T-helper 1 cell treated with Interleukin-12 subunit alpha and Interleukin-12 subunit beta and Interleukin-4 antibody, amounts not matched to agents 30 ng/mL and 1 ng/mL, for 36 hours (primary cell): Measurements from ENCODE around the gene FCHO2. TPM values are rescaled to one million over a fixed set of nuclear protein-coding genes. Genes with fewer than 3 reads are reported as not detected.
"Not testable (repeated sequence)": the region's sequence is repeated elsewhere in the genome, so short reads cannot be mapped to it uniquely, and the experiment has no call there.

Experiments used
- intact Hi-C: fragments of 100-400 bp; cut with micrococcal nuclease; formaldehyde crosslinking; loops from one replicate; pipeline ENCODE4 v1.15.1; 2024
- total RNA-seq: library from RNA; stranded (reverse); gene quantifications from 2 replicates; pipeline ENCODE4 v1.2.3, GENCODE V29; 2022

FCHO2 gene
- total RNA-seq, 1 donor from 2014 or later, result 1.4 TPM

DNA sequence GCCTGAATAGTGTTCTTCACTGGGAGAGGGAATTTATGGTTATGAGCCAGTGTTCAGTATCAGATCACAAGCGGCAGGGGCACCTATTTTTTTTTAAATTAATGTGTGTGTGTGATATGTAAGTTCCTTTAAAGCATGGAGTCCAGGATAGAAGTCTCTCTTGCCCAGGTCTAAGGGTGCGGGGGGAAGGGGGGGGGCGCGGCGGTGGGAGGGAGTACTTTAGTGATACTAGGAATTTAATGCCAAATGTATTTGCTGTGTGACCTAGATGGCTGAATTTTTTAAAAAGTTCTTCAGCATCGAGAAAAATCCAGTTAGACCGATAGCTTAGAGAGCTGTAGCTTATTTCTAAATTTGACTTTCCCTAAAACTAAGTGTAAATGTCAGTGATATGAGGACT lies 1.5 kb upstream of the FCHO2 start:
- intact Hi-C loops, result loop anchor here (2.0 to 10.0 kb wide), 2 partner anchors 340 to 610 kb away; partner anchors contain the start of genes ANKRA2 and UTP15

- intact Hi-C loops, result loop anchor here (1.0 to 10.0 kb wide), 10 partner anchors 107 to 647 kb away; partner anchors contain the start of genes ANKRA2, BTF3, TNPO1 and UTP15
Observed at GRCh38 chr5:72955143-72955767, 586 bp upstream of the FCHO2 start.

DNA sequence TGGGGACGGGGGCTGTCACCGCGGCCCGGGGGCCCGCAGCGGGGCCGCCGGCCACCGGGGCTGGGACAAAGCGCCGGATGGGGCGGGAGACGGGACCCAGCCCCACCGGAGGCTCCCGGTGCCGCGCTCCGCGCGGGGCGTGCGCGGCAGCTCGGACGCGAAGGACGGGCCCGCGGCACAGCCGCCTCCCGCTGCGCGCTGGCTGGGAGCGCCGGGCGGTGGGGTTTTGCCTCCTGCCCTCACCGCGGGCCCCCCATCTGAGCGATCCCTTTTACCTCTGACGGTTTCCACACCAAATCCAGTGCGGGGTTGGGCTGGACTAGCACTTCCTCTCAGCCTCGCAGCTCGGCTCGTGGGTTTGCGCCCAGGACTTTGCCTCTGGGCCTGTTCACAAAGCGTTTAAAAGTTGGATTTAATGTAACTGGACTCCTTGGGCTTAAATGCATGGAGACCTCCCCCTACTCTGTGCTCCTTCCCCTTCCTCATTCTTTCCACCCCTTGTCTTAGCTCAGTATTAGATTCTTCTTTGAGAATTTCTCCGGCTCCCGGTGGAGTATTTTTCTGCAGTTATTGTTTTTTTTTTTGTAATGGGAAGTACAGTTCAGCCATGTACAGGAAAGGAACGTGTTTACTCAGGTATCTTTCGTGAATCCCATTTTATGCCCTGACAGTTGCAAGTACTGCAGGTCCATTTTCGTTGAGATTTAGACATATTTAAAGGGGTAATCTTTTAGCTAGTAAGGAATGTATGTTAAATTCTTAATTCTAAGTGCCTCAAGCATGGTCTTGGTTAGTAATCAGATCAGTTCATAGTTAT lies 691 bp downstream of the FCHO2 start:
- intact Hi-C loops, result loop anchor here (5.0 to 10.0 kb wide), 2 partner anchors 206 to 608 kb away; partner anchors contain the start of genes ANKRA2 and UTP15

DNA sequence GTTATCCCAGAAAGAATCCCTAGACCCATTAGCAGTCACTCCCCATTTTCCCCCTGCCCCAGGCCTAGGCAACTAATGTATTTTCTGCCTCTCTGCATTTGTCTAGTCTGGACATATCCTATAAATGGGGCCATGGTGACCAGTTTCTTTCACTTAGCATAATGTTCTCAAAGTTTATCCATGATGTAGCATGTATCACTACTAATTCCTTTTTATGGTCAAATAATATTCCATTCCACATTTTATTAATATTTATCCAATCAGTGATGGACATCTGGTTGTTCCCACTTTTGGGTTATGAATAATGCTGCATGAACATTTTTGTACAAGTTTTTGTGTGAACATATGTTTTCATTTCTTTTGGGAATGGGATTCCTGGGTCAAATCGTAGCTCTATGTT lies 1.5 kb downstream of the FCHO2 start:
- intact Hi-C loops, result loop anchor here (5.0 to 10.0 kb wide), 2 partner anchors 205 to 607 kb away; partner anchors contain the start of genes ANKRA2 and UTP15

DNA sequence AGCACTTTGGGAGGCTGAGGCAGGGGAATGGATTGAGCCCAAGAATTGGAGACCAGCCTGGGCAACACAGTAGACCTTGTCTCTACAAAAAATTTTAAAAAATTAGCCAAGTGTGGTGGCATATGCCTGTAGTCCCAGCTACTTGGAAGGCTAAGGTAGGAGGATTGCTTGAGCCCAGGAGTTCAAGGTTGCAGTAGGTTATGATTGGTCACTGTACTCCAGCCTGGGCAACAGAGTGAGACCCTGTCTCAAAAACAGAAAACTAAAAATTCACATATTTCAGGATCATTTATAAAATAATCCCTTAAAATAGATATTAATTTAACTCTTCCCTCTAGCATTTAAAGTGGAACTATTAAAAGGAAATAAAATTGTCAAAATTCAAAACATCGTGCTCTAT lies 3.4 kb downstream of the FCHO2 start:
- intact Hi-C loops, result loop anchor here (5.0 to 10.0 kb wide), 2 partner anchors 203 to 606 kb away; partner anchors contain the start of genes ANKRA2 and UTP15

- intact Hi-C loops, result not testable (repeated sequence)
Observed at GRCh38 chr5:72974481-72974880, 18.6 kb downstream of the FCHO2 start.

DNA sequence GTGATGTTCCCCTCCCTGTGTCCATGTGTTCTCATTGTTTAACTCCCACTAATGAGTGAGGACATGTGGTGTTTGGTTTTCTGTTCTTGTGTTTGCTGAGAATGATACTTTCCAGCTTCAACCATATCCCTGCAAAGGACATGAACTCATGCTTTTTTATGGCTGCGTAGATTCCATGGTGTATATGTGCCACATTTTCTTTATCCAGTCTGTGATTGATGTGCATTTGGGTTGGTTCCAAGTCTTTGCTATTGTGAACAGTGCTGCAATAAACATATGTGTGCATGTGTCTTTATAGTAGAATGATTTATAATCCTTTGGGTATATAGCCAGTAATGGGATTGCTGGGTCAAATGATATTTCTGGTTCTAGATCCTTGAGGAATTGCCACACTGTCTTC lies 21.0 kb downstream of the FCHO2 start:
- intact Hi-C loops, result not testable (repeated sequence)

- intact Hi-C loops, result no loop called here
Observed at GRCh38 chr5:72985719-72986118, 29.9 kb downstream of the FCHO2 start.

DNA sequence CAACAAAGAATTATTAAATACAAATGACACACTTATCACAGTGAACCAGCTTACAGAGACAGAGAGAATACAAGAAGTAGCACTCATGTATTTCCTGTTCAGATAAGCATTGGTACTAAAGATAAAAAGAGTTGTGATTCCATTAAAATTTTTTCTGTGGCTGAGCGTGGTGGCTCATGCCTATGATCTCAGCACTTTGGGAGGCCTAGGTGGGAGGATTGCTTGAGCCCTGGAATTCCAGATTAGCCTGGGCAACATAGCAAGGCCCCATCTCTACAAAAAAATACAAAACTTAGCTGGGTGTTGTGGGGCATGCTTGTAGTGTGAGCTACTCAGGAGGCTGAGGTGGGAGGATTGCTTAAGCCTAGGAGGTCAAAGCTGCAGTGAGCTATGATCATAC lies 32.9 kb downstream of the FCHO2 start:
- intact Hi-C loops, result no loop called here

GRCh38 chr5:72991394-72991793 lies 35.6 kb downstream of the FCHO2 start:
- intact Hi-C loops, result no loop called here

DNA sequence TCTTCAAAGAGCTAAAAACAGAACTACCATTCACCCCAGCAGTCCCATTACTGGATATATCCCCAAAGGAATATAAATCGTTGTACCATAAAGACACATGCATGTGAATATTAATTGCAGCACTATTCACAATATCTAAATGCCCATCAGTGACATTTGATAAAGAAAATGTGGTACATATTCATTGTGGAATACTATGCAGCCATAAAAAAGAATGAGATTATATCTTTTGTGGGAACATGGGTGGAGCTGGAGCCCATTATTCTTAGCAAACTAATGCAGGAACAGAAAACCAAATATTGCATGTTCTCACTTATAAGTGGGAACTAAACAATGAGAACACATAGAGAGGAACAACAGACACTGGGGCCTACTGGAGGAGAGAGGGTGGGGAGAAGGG lies 38.7 kb downstream of the FCHO2 start:
- intact Hi-C loops, result no loop called here

DNA sequence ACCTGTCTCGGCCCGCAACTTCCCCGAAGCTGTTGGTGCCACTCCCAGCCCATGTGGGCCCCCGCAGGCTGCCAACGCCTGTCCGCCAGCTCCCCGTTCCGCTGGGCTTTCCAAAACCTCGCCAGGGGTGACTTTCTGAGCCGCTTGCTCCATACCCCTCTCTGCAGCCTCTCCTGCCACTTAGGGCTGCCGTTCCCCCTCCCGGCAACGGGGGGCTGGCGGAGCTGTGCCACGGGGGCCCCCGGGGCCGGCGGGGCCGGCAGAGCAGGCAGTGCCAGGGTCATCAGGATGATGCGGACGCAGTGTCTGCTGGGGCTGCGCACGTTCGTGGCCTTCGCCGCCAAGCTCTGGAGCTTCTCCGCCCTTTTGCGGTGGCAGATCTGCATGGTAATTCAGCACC lies 40.8 kb downstream of the FCHO2 start:
- intact Hi-C loops, result no loop called here

GRCh38 chr5:72999916-73000315 lies 44.1 kb downstream of the FCHO2 start:
- intact Hi-C loops, result no loop called here

DNA sequence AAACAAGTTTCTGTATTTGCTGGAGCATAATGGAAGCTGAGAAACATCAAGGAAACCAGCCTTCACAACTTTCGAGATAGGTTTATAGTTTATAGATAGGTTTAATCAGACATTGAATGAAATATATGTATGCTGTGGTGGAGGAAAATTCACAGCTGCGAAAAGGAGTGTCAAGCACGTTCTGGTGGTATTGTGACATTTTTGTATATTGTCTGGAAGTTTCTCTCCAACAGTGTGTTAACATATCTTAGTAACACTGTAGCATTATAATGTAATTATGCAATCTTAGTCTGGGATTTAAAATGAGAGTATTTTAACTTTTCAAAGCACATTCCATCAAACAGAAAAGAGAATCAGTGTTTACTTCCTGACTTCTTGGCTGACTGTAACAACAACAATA lies 50.0 kb downstream of the FCHO2 start:
- intact Hi-C loops, result no loop called here

GRCh38 chr5:73007051-73007450 lies 51.2 kb downstream of the FCHO2 start:
- intact Hi-C loops, result no loop called here

GRCh38 chr5:73008831-73009230 lies 53.0 kb downstream of the FCHO2 start:
- intact Hi-C loops, result no loop called here

- intact Hi-C loops, result not testable (repeated sequence)
Observed at GRCh38 chr5:73011612-73012011, 55.8 kb downstream of the FCHO2 start.

- intact Hi-C loops, result no loop called here
Observed at GRCh38 chr5:73018892-73019291, 63.1 kb downstream of the FCHO2 start.

DNA sequence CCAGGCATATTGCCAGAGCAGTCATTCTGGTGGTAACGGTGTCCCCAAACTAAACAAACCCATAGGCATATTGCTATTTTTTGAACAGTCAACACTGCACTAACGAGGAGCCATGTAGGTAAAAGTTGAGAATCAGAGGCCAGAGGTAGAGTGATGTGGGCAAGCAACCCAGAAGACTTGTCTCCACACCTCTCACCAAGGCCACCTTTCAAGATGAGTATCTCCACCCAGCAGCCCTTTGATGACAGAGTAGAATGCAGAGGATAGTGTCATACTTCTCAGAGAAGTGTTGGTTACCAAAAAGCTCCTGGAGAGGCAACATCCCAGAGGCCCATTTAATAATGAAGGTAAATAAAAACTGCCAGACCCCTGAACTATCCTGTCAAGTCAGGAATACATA lies 63.9 kb downstream of the FCHO2 start:
- intact Hi-C loops, result no loop called here

GRCh38 chr5:73022471-73023169 lies 66.8 kb downstream of the FCHO2 start:
- intact Hi-C loops, result no loop called here

GRCh38 chr5:73024946-73025544 lies 69.2 kb downstream of the FCHO2 start:
- intact Hi-C loops, result not testable (repeated sequence)
